H1 (cell line): ENCODE results near the gene ATP6V1B1. TPM values are rescaled to one million over a fixed set of nuclear protein-coding genes. Genes with fewer than 3 reads are reported as not detected.

Source experiments
- CTCF ChIA-PET: fragments of 300-600 bp; sonication (Branson Sonifier 250); formaldehyde crosslinking; loops from one replicate; lab custom pipeline; 2021; ENCODE audit not compliant: partially characterized antibody; lab: Charles Lee
- POLR2A ChIA-PET: fragments of 300-600 bp; sonication (Branson Sonifier 250); formaldehyde crosslinking; loops from one replicate; lab custom pipeline; 2021; ENCODE audit warnings: inconsistent platforms; ENCODE audit not compliant: partially characterized antibody; lab: Charles Lee
- DNase-seq, 2 experiments: peaks; one replicate each; pipeline versions ENCODE4 v3.0.0 to v3.0.0-alpha.2; 2010 to 2022; ENCODE audit warnings: low spot score in 2 of 2, low read depth in 1 of 2, mixed read lengths in 1 of 2
- FAIRE-seq: peaks from 2 replicates; lab custom pipeline; 2011; peaks lifted over from hg19 to GRCh38; lab: Jason Lieb, UNC
- H2AFZ ChIP-seq: 2 replicates; pipeline ENCODE4 v1.8.1; 2012; ENCODE audit warnings: low read length, inconsistent platforms
- H2AK5ac ChIP-seq: 2 replicates; pipeline ENCODE4 v1.6.1; 2013; ENCODE audit warnings: low read depth, low read length
- H2BK120ac ChIP-seq: replicated peaks from 2 replicates; pipeline ENCODE3; 2013; ENCODE audit warnings: low read depth, low read length, inconsistent platforms
- H2BK12ac ChIP-seq: 2 replicates; pipeline ENCODE4 v1.6.1; 2013; ENCODE audit warnings: low read depth, low read length
- H2BK15ac ChIP-seq: 2 replicates; pipeline ENCODE4 v1.6.1; 2013; ENCODE audit warnings: low read length
- H2BK20ac ChIP-seq: 2 replicates; pipeline ENCODE4 v1.6.1; 2013; ENCODE audit warnings: low read length
- H2BK5ac ChIP-seq: 2 replicates; pipeline ENCODE4 v1.6.1; 2013; ENCODE audit warnings: low read depth, low read length
- H3K14ac ChIP-seq: 2 replicates; pipeline ENCODE4 v1.6.1; 2013; ENCODE audit warnings: inconsistent platforms; ENCODE audit not compliant: insufficient read length
- H3K18ac ChIP-seq: 2 replicates; pipeline ENCODE4 v1.6.1; 2013; ENCODE audit warnings: low read length; ENCODE audit errors: extremely low read depth
- H3K23ac ChIP-seq: 2 replicates; pipeline ENCODE4 v1.6.1; 2013; ENCODE audit warnings: inconsistent platforms; ENCODE audit not compliant: insufficient read length
- H3K23me2 ChIP-seq: 2 replicates; pipeline ENCODE4 v1.6.1; 2013; ENCODE audit warnings: low read depth, low read length
- H3K27ac ChIP-seq: 2 replicates; pipeline ENCODE4 v1.6.1; 2011; ENCODE audit warnings: low read depth, low read length, inconsistent platforms
- H3K27me3 ChIP-seq, 4 experiments: replicated peaks in 1 of 4; 1 replicate in 1 of 4; 2 replicates in 3 of 4; pipeline versions ENCODE4 v1.6.1 to v1.8.1; 2011 to 2013; ENCODE audit warnings: low read length in 3 of 4, mild to moderate bottlenecking in 3 of 4, inconsistent platforms in 2 of 4, mixed read lengths in 2 of 4, moderate library complexity in 1 of 4; ENCODE audit not compliant: control insufficient read depth in 3 of 4, insufficient read depth in 3 of 4; ENCODE audit errors: extremely low read depth in 1 of 4
- H3K36me3 ChIP-seq, 4 experiments: 2 replicates each; pipeline versions ENCODE4 v1.6.1 to v1.8.1; 2011 to 2013; ENCODE audit warnings: mild to moderate bottlenecking in 4 of 4, low read length in 3 of 4, moderate library complexity in 2 of 4, control low read depth in 1 of 4, inconsistent platforms in 1 of 4; ENCODE audit not compliant: insufficient read depth in 4 of 4, control insufficient read depth in 2 of 4
- H3K4ac ChIP-seq: replicated peaks from 2 replicates; pipeline ENCODE3; 2013; ENCODE audit warnings: low read length, low read depth, mixed read lengths, inconsistent platforms; ENCODE audit not compliant: insufficient read length
- H3K4me1 ChIP-seq, 4 experiments: replicated peaks in 1 of 4; 1 replicate in 1 of 4; 2 replicates in 3 of 4; pipeline versions ENCODE4 v1.6.1 to v1.8.1; 2011 to 2013; ENCODE audit warnings: low read length in 3 of 4, inconsistent platforms in 2 of 4, mixed read lengths in 1 of 4; ENCODE audit not compliant: insufficient read depth in 4 of 4, control insufficient read depth in 3 of 4
- H3K4me2 ChIP-seq, 2 experiments: 2 replicates each; pipeline versions ENCODE4 v1.6.1 to v1.8.1; 2011 to 2013; ENCODE audit warnings: low read depth in 2 of 2, low read length in 2 of 2, control low read depth in 1 of 2, inconsistent platforms in 1 of 2, mild to moderate bottlenecking in 1 of 2; ENCODE audit not compliant: insufficient read depth in 1 of 2
- H3K4me3 ChIP-seq, 4 experiments: fragments of 200-600, 300-600 bp in 1 of 4; sonication (generic), shearing (Covaris generic), sonication (Bioruptor Twin) in 1 of 4; 2 replicates each; pipeline versions ENCODE4 v1.5.1 to v1.8.1; 2011 to 2016; ENCODE audit warnings: low read length in 4 of 4, low read depth in 3 of 4, control low read depth in 2 of 4, inconsistent platforms in 2 of 4, mild to moderate bottlenecking in 2 of 4, mixed read lengths in 1 of 4, moderate library complexity in 1 of 4; ENCODE audit not compliant: insufficient read depth in 2 of 4; ENCODE audit errors: extremely low read depth in 1 of 4
- H3K56ac ChIP-seq: replicated peaks from 2 replicates; pipeline ENCODE3; 2013; ENCODE audit warnings: low read depth, mild to moderate bottlenecking, mixed read lengths, low read length, inconsistent platforms; ENCODE audit not compliant: insufficient read length
- H3K79me1 ChIP-seq: 2 replicates; pipeline ENCODE4 v1.6.1; 2013; ENCODE audit warnings: low read depth, low read length, control low read depth
- H3K79me2 ChIP-seq, 2 experiments: 2 replicates each; pipeline versions ENCODE4 v1.6.1 to v1.8.1; 2012 to 2013; ENCODE audit warnings: low read length in 2 of 2, mild to moderate bottlenecking in 2 of 2, inconsistent platforms in 1 of 2; ENCODE audit not compliant: insufficient read depth in 2 of 2, control insufficient read depth in 1 of 2
- H3K9ac ChIP-seq, 4 experiments: replicated peaks in 1 of 4; 1 replicate in 1 of 4; 2 replicates in 3 of 4; pipeline versions ENCODE4 v1.6.1 to v1.8.1; 2011 to 2013; ENCODE audit warnings: low read depth in 3 of 4, low read length in 3 of 4, control low read depth in 2 of 4, mild to moderate bottlenecking in 2 of 4, moderate library complexity in 2 of 4, inconsistent platforms in 1 of 4; ENCODE audit errors: extremely low read depth in 1 of 4
- H3K9me3 ChIP-seq, 2 experiments: 2 replicates each; pipeline versions ENCODE4 v1.6.1 to v1.8.1; 2012 to 2013; ENCODE audit warnings: mild to moderate bottlenecking in 2 of 2, moderate library complexity in 2 of 2, control low read depth in 1 of 2, inconsistent platforms in 1 of 2, low read depth in 1 of 2, low read length in 1 of 2, mixed read lengths in 1 of 2; ENCODE audit not compliant: insufficient read depth in 2 of 2
- H4K20me1 ChIP-seq, 2 experiments: replicated peaks in 1 of 2; 2 replicates each; pipeline versions ENCODE3 to v1.8.1; 2011 to 2013; ENCODE audit warnings: inconsistent platforms in 2 of 2, low read length in 2 of 2, mild to moderate bottlenecking in 1 of 2; ENCODE audit not compliant: insufficient read depth in 2 of 2, control insufficient read depth in 1 of 2
- H4K5ac ChIP-seq: 2 replicates; pipeline ENCODE4 v1.6.1; 2013; ENCODE audit warnings: low read length, low read depth, mixed read lengths, inconsistent platforms; ENCODE audit not compliant: insufficient read length
- H4K8ac ChIP-seq: 2 replicates; pipeline ENCODE4 v1.8.0; 2013; ENCODE audit warnings: mild to moderate bottlenecking, moderate library complexity, low read length, inconsistent platforms; ENCODE audit not compliant: insufficient read depth; ENCODE audit errors: extremely low read depth
- H4K91ac ChIP-seq: replicated peaks from 2 replicates; pipeline ENCODE3; 2013; ENCODE audit warnings: low read length, mixed read lengths, inconsistent platforms; ENCODE audit not compliant: insufficient read length
- ATF2 ChIP-seq: IDR thresholded peaks from 2 replicates; pipeline ENCODE4 v1.6.1; 2012; ENCODE audit warnings: low read length, inconsistent platforms
- CHD1 ChIP-seq: IDR thresholded peaks from 2 replicates; pipeline ENCODE4 v1.6.1; 2012; ENCODE audit warnings: low read depth, low read length, improper control_type of control experiment
- CTBP2 ChIP-seq: IDR thresholded peaks from 2 replicates; pipeline ENCODE4 v1.7.0; 2011; ENCODE audit warnings: borderline replicate concordance, mild to moderate bottlenecking, moderate library complexity, mixed read lengths, low read length; ENCODE audit not compliant: insufficient read depth, insufficient read length
- EGR1 ChIP-seq: IDR thresholded peaks from 2 replicates; pipeline ENCODE4 v1.6.1; 2011; ENCODE audit warnings: low read depth, low read length, borderline replicate concordance
- JUND ChIP-seq: IDR thresholded peaks from 2 replicates; pipeline ENCODE4 v1.6.1; 2011; ENCODE audit warnings: mild to moderate bottlenecking, improper control_type of control experiment, low read length
- POU5F1 ChIP-seq: IDR thresholded peaks from 2 replicates; pipeline ENCODE4 v1.6.1; 2011; ENCODE audit warnings: low read depth, mild to moderate bottlenecking, low read length, moderate library complexity
- WGBS, 2 experiments: shearing (Covaris generic) in 1 of 2; methylation state at CpG; one replicate each; pipeline versions ENCODE4 v1.1.6 to v1.1.7; 2013 to 2015; ENCODE audit warnings: low lambda C conversion rate in 2 of 2, mixed read lengths in 2 of 2, inconsistent platforms in 1 of 2, low coverage in 1 of 2, missing lambda C conversion rate in 1 of 2; ENCODE audit not compliant: insufficient replicate concordance in 2 of 2, insufficient coverage in 1 of 2, insufficient read length in 1 of 2; ENCODE audit errors: extremely low coverage in 1 of 2, missing lambda C conversion rate in 1 of 2; 5-methylcytosine and 5-hydroxymethylcytosine counted together
- polyA plus RNA-seq, 7 experiments: library from polyadenylated mRNA; depleted of rRNA in 3 of 7; stranded (reverse) in 5 of 7; unstranded in 2 of 7; fragments of >200 nt in 5 of 7; fragments of 200-250 nt in 2 of 7; gene quantifications; 1 replicate in 5 of 7; 2 replicates in 1 of 7; 4 replicates in 1 of 7; pipeline versions ENCODE4 v1.2.1 to v1.2.3, GENCODE V29; 2011 to 2013; ENCODE audit warnings: missing spikeins in 2 of 7, mixed read lengths in 2 of 7
- total RNA-seq: library from RNA; stranded (reverse); fragmentation: NEBNext Ultra II Directional; extraction: Animal tissue kit (Norgen Biotek cat#: 25700); gene quantifications from 2 replicates; pipeline ENCODE4 v1.2.1, GENCODE V29; 2021
- TF ChIP-seq, protein P1 (sequence below): IDR thresholded peaks from 2 replicates; pipeline ENCODE4 v1.6.1; 2011; ENCODE audit warnings: low read length, improper control_type of control experiment

ATP6V1B1 gene
- total and polyA plus RNA-seq, 2 of the 8 experiments (the other 6 are each of a cell fraction or from before 2014, with no cell fraction given), result not detected

- no peak overlapping the region for H4K5ac ChIP-seq
- no peak overlapping the region for H2BK120ac ChIP-seq
- H4K8ac ChIP-seq, result no peak overlapping the region; the same call in 1 of the 2 replicates
- CTCF ChIA-PET, result interaction anchor here (1.0 to 2.1 kb wide), 4 partner anchors 16 to 146 kb away, joined by 3 to 7 read pairs (median 4); no protein-coding TSS in a partner anchor
- H3K23me2 ChIP-seq, result no peaks in the 10 kb centered on the region; the same call in 1 of the 2 replicates
- H2AFZ ChIP-seq, result no peak overlapping the region
- H3K4ac ChIP-seq, result no peak overlapping the region
- TF ChIP-seq JUND, result no peak
- no peak for TF ChIP-seq CHD1
- TF ChIP-seq POU5F1, result no peak
- TF ChIP-seq CTBP2, result no peak
- no peak for TF ChIP-seq EGR1
- TF ChIP-seq, protein P1, sequence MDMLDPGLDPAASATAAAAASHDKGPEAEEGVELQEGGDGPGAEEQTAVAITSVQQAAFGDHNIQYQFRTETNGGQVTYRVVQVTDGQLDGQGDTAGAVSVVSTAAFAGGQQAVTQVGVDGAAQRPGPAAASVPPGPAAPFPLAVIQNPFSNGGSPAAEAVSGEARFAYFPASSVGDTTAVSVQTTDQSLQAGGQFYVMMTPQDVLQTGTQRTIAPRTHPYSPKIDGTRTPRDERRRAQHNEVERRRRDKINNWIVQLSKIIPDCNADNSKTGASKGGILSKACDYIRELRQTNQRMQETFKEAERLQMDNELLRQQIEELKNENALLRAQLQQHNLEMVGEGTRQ, result no peak
- no peak for TF ChIP-seq ATF2
- H4K91ac ChIP-seq, result no peak overlapping the region
- H2BK12ac ChIP-seq, result peak overlapping the region; percentile 39; the same call in 1 of the 2 replicates
- no peak overlapping the region for H2BK15ac ChIP-seq
- no peak overlapping the region for H3K4me2 ChIP-seq
- FAIRE-seq (no peak), DNase-seq (no peak)
- no peaks in the 10 kb centered on the region for H3K79me2 ChIP-seq
- H2AK5ac ChIP-seq, result no peak overlapping the region
- H3K9me3 ChIP-seq, result no peaks in the 10 kb centered on the region
- POLR2A ChIA-PET, result no interaction called here
- H3K18ac ChIP-seq, result no peak overlapping the region; the same call in 1 of the 2 replicates
- no peak overlapping the region for H3K23ac ChIP-seq
- H3K27me3 ChIP-seq, result no peaks in the 10 kb centered on the region; a peak in 1 of 7 replicates
- WGBS, 2 experiments, result 77% methylated on average over 10 of the region's 10 CpGs; no CpG with 5 or more reads in 1 of the 2 experiments
- no peak overlapping the region for H3K56ac ChIP-seq
- no peak overlapping the region for H3K27ac ChIP-seq
- no peaks in the 10 kb centered on the region for H4K20me1 ChIP-seq
- H3K4me1 ChIP-seq, result peaks cover 3 to 11% (median 7%) of the 10 kb centered on the region in 4 experiments; a peak in 5 of 7 replicates
- no peaks in the 10 kb centered on the region for H3K36me3 ChIP-seq
- no peak overlapping the region for H3K4me3 ChIP-seq
- H3K14ac ChIP-seq, result no peak overlapping the region
- H2BK20ac ChIP-seq, result no peak overlapping the region
- H3K9ac ChIP-seq, result no peak overlapping the region
- no peak overlapping the region for H2BK5ac ChIP-seq
- no peaks in the 10 kb centered on the region for H3K79me1 ChIP-seq
These were observed 69.8 kb downstream of the ATP6V1B1 start for GRCh38 chr2:71005271-71006202.
